HG02678 (cell line): ENCODE results near the gene MGRN1.
A peak's percentile ranks its signal among the peaks of the same experiment; 100 is the strongest.

ENCODE experiments used
- ATAC-seq: cut with Tn5 transposase; IDR thresholded peaks from one replicate; pipeline ENCODE4 v1.9.1; 2021; ENCODE audit warnings: mild to moderate bottlenecking, moderate library complexity; ENCODE audit not compliant: unreplicated experiment

MGRN1 gene

GRCh38 chr16:4624015-4624826, at the start of gene MGRN1:
MGRN1 (plus strand) TSS chr16:4624826; CDS start chr16:4624961, 135 bp downstream.
- ATAC-seq, result peak; percentile 79

GRCh38 chr16:4574919-4575705, 49.5 kb upstream of the MGRN1 start:
- ATAC-seq, result no peak

- ATAC-seq, result no peak
Measured at GRCh38 chr16:4576008-4576407, 48.6 kb upstream of the MGRN1 start.

GRCh38 chr16:4578961-4579530, 45.6 kb upstream of the MGRN1 start:
- no peak for ATAC-seq

- no peak for ATAC-seq
Measured at GRCh38 chr16:4580250-4580649, 44.4 kb upstream of the MGRN1 start.

GRCh38 chr16:4583906-4584305, 40.7 kb upstream of the MGRN1 start:
- ATAC-seq, result no peak

- no peak for ATAC-seq
Measured at GRCh38 chr16:4586291-4586690, 38.3 kb upstream of the MGRN1 start.

GRCh38 chr16:4588386-4588785, 36.2 kb upstream of the MGRN1 start:
- no peak for ATAC-seq

GRCh38 chr16:4588961-4589360, 35.7 kb upstream of the MGRN1 start:
- no peak for ATAC-seq

- no peak for ATAC-seq
Measured at GRCh38 chr16:4591191-4591590, 33.4 kb upstream of the MGRN1 start.

GRCh38 chr16:4591706-4592470, 32.7 kb upstream of the MGRN1 start:
- no peak for ATAC-seq

- ATAC-seq, result no peak
Measured at GRCh38 chr16:4593086-4593485, 31.5 kb upstream of the MGRN1 start.

- no peak for ATAC-seq
Measured at GRCh38 chr16:4594433-4595410, 29.9 kb upstream of the MGRN1 start.

GRCh38 chr16:4597174-4597573, 27.5 kb upstream of the MGRN1 start:
- no peak for ATAC-seq

GRCh38 chr16:4599037-4599436, 25.6 kb upstream of the MGRN1 start:
- no peak for ATAC-seq

- no peak for ATAC-seq
Measured at GRCh38 chr16:4599545-4599944, 25.1 kb upstream of the MGRN1 start.

GRCh38 chr16:4601036-4601863, 23.4 kb upstream of the MGRN1 start:
- no peak for ATAC-seq

- ATAC-seq, result no peak
Measured at GRCh38 chr16:4601864-4602186, 22.8 kb upstream of the MGRN1 start.

GRCh38 chr16:4602331-4602730, 22.3 kb upstream of the MGRN1 start:
- no peak for ATAC-seq
